HG03460 (cell line): ENCODE results near the gene MAP3K7.
"Not testable (repeated sequence)": the region's sequence is repeated elsewhere in the genome, so short reads cannot be mapped to it uniquely, and the experiment has no call there.

Experiments
- ATAC-seq: cut with Tn5 transposase; IDR thresholded peaks from one replicate; pipeline ENCODE4 v1.9.1; 2021; ENCODE audit not compliant: unreplicated experiment

The MAP3K7 gene

DNA sequence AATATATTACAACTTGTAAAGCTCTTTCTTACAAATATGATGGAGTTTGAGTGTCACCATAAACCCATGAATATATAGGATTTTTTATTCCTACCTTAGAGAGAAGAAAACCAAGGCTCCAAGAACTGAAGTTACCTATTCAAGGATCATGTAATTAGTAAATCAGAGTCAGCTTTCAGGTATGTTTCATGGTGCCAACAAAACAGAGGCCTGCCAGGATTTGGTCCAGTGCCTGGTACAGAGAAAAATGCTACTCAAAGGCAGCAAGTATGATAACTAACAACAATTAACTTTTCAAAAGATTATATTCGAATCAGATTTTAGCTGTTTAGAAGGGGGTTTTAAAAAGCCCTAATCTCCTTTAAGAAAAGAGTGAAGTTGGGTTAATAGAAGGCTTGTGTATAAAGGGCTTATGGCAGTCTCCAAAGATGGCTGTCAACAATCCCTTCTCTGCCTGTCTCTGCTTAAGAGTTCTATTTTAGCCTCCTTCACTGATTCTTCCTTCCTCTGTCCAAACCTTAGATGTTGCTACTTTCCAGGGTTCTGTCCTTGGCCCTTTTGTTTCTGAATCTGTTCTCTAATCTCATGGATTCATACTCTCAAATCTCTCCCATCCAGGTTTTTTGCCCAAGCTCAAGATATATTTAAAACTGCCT, 7.8 kb downstream of the MAP3K7 start:
- no peak for ATAC-seq

DNA sequence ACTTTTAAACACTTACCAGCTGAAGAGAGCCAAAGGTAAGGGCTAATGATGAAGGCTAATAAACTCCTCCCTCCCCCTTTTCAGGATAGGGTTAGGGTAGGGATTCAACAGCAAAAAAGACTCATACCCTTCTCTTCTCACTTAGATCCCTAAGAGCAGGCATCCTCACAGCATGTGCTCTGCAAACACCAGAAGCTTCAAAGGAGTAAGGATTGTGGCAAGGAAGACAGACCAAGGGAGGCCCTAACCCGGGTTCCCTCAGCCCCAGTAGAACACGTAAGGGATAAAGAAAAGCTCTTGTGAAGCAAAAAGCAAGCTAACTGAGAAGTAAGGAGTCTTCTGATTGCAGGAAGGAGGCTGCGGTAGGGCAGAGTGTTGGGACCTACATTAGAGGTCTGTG, 11.6 kb downstream of the MAP3K7 start:
- no peak for ATAC-seq

DNA sequence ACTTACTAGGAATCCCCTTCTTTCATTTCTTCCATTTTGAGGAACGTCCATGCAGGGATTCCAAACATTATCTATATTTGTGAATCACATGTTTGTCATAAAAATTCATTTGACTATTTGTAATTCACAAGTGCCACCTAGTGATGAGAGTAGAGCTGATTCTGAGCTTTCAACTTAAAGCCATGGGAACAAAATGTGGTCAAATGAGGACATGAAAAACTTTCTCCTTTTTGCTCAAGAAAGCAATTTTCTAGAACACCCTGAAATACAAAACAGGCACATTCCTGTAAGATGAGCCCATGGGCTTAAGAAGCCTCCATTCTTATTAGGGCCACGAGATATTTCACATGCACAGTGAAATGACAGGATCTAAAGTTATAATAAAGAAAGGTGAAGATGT, 12.3 kb downstream of the MAP3K7 start:
- ATAC-seq, result no peak

DNA sequence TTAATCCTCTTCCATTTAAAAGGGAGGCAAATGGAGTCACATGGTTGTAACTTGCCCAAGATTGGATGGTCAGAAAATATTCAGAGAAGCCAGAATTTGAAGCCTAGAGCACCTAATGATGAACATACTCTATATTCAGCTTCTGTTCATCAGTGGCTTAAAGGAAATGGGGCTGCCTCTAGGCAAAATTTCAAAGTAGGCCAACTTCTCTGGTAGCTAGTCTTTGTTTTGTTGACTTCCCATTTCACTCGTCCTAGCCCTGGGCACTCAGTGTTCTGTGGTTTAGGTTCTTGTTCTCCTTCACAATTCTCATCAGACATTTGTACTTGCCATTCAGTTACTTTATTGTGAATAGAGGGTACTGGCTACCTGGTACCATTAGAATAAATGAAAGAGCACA, 13.2 kb downstream of the MAP3K7 start:
- no peak for ATAC-seq

DNA sequence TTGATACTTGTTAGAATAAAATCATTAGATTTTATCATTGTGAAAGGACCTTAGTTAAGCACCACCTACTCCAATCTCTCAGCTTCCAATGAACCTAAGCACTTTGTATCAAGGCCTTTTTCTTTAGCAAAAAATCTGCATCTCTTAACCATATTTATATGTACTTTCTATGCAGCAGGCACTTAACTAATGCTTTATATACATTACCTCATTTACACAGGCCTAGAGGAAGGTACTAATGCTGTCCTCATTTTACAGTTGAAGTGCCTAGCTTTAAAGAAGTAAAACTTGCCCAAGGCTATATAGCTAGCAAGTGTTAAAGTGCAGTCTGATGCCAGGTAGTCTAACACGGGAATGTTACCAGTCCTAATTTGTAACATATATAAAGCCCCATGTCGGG, 14.0 kb downstream of the MAP3K7 start:
- no peak for ATAC-seq

DNA sequence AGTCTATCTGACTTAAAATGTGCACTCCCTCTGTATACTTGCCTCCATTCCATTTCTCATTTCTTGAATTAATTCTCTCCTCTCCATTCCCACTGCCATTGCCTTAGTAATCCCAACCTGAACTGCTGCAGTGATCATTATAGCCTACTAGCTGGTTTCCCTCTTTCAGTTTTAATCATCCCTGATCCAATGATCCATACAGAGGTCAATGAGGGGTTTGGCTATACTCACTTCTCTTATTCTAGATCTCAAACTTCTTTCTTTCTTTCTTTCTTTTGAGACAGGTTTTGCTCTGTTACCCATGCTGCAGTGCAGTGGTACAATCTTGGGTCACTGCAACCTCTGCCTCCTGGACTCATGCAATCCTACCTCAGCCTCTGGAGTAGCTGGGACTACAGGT, 17.6 kb downstream of the MAP3K7 start:
- no peak for ATAC-seq

DNA sequence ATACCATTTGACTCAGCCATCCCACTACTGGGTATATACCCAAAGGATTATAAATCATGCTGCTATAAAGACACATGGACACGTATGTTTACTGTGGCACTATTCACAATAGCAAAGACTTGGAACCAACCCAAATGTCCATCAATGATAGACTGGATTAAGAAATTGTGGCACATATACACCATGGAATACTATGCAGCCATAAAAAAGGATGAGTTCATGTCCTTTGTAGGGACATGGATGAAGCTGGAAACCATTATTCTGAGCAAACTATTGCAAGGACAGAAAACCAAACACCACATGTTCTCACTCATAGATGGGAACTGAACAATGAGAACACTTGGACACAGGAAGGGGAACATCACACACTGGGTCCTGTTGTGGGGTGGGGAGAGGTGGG, 19.2 kb downstream of the MAP3K7 start:
- ATAC-seq, result not testable (repeated sequence)

DNA sequence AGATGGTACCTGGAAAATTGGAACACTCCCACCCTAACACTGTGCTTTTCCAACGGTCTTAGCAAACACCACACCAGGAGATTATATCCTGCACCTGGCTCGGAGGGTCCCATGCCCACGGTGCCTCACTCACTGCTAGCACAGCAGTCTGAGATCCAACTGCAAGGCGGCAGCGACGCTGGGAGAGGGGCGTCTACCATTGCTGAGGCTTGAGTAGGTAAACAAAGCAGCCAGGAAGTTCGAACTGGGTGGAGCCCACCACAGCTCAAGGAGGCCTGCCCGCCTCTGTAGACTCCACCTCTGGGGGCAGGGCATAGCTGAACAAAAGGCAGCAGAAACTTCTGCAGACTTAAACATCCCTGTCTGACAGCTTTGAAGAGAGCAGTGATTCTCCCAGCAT, 24.5 kb downstream of the MAP3K7 start:
- not testable (repeated sequence) for ATAC-seq

DNA sequence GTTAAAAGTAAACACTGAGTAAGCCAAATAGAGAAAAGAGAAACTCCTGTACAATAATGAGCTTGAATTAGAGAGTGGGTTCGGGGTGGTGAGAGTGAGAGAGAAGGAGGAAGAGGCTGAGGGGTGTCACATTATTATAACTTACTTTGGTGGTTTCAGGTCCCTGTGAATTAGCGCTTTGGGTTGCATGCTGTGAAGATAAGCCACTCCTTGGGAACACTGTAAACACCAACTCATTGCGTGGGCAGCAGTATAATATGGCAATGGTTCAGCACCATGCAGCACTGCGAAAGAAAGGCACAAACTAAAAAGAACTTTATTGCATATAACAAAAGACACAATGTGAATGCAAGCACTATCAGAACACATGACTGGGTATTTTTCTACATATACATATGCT, 26.9 kb downstream of the MAP3K7 start:
- no peak for ATAC-seq

DNA sequence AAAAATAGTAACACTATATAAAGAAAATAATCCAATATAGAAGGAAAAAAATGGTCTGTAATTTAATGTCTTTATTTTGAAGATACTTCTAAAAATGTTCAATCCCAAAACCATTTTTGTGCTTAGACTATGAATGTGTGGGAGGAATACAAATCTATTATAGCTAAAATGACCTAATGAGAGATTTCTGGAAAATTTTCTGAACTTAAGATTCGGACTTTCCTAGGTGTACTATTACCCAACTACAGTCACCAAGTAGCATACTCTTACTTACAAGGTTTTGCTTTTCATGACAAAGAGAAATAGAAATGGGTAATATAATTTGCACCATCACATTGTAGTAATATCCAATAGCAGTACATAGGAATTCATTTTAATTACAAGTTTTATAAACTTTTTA, 29.9 kb downstream of the MAP3K7 start:
- no peak for ATAC-seq

DNA sequence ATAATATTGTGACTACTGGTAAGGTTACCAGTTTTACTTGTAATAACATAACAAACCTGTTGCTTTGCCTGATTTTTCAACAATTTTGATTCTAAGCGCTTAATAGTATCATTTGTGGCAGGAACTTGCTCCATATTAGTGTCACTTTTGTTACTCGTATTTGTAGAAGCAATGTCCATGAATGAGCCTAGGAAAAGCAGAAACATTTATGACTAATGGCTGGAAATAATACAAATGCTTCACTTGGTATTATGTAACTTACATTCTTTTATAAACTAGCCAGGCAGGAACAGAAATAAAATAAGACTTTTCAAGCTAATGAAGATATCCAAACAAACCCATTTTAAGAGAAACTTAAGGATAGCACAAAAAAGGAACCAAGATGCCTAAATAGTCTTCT, 38.9 kb downstream of the MAP3K7 start:
- ATAC-seq, result no peak

DNA sequence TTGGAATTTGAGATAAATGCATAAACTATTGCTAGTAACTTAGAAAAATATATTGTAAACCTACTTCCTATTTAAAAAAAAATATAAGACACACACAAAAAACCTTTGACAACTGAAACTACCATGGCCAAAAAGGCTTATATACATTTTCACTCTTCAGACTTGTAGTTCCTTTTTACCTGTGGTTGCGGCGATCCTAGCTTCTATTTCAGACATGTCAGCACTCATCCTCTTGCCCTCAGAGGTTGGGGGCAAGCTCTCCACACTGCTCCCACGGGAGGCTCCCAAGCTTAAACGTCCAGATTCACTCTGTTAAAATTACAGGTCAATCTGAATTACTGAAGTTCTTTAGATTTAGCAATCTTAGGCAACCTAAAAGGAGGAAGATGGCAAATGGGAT, 39.8 kb downstream of the MAP3K7 start:
- ATAC-seq, result no peak

DNA sequence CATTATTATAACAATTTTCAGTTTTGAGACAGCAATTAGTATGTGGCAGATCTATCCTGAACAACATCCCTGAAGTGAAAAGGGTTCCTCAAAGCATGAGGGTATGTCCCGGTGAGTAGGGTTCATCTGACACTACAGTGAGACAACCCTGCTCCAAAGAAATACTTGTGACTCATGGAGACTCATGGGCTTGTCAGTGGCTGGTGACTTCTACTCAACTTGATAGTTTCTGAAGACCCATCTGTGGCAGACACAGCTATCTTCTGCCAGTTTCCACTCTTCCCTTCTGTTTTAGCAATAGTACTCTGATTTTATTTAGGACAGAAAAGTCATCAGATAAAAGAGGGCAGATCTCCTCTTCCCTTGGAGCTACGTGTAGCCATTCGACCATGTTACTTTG, 41.4 kb downstream of the MAP3K7 start:
- no peak for ATAC-seq

DNA sequence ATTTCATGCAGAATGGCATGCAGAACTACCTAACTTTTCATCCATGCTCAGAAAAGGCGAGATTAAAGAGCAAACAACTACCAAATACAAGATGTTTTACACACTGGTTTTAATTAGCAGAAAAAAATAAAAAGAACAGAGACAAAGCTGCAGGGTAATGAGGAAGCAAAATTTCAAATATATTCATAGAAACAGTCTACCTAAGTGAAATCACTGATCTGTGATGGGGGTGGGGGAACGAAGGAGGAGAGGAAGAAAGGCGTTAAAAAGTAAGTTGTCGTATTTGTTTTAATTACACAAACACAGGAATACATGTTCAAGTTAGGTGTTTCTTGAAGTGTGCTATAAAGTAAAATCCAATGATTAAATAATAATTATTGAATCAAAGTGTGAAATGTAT, 42.1 kb downstream of the MAP3K7 start:
- ATAC-seq, result no peak

DNA sequence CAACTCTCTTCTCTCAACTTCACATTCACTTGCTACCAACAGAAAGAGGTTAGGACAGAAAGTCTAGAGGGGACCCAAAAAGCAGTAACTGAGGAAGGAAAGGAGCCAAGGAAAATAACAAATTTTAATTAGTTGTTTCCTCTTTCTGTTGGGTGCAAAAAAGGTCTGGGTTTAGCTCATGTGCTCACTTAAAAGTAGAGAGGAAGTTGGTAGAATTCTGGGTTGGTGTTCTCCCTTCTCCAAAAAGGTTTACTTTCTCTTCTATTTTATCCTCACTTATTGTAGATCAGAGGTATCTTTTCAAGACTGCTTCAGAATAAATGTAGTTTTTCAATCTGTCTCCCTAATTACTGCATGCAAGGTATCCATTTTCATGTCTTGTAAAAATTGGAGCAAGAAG, 42.8 kb downstream of the MAP3K7 start:
- no peak for ATAC-seq

DNA sequence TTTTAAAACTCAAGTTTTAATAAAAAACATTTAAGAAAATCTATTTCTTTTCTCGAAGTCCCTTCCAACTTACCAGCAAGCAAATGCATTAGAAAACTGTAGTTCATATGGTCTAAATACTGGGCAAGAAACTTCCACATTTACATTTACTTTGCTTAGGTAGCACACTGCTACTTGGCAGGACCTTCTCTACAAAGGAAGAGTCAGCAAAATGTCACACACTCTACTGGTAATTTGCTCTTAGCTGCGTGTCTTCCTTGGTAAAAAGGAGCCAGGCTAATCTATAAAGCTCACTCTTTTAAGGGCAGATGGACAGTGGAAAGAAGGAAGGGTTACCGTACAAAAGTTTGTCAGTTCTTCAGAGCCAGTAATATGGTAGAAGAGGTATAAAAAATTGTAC, 45.7 kb downstream of the MAP3K7 start:
- ATAC-seq, result no peak

DNA sequence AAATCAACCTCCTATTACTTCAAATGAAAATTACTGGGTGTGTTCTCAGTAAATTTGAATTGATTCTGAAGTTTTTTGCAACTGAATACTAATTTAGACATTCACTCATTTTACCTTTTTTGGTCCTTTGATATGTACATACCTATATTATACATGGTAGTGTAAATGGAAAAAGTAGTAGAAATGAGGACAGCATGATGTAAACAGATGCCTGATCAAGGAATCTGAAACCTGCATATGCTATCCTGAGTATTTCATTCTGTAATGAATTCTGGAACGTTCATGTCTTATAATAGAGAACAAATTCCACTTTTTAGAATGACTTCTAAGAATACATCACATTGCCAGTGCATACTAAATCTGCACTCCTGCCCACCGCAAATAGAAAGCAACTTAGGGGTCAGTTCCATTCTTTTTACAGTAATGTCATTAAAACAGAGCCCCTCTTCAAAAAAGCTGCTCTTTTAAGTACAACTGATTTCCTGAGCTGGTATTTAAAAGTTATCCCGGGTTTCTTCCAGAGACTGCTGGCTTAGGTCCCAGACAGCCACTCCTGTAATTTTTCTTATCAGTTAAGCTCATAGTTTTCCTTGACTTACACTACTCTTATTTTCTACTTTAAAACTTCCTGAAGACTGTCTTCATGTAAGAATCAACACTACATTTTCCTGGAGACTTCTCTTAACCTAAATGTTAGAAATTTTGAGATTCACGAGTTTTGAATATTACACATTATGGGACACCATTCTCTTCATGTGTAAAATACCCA, 48.4 kb downstream of the MAP3K7 start:
- no peak for ATAC-seq

DNA sequence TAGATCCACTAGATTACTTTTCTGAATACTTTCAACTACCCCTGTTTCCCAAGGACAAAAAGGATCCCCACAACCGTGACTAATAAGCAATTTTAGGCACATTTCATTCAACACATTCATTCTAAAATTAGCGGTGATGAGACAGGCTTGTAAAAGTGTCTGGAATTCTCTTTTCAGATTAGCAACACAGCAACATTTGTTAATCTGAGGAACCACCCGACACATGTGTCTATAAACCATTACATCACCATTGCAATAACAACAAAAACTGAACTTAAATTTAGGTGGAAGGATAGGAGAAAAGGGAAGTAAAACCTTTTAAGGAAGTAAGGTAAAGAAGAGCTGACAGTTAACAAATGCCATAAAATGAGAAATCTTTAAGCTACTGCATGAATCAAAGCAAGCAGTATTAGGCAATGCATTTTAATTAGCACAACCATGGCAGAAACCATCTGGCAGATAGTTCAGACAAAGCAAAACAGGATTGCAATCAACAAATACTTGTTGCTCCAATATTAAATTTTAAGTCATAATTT, 49.1 kb downstream of the MAP3K7 start:
- peak; percentile 64 for ATAC-seq

DNA sequence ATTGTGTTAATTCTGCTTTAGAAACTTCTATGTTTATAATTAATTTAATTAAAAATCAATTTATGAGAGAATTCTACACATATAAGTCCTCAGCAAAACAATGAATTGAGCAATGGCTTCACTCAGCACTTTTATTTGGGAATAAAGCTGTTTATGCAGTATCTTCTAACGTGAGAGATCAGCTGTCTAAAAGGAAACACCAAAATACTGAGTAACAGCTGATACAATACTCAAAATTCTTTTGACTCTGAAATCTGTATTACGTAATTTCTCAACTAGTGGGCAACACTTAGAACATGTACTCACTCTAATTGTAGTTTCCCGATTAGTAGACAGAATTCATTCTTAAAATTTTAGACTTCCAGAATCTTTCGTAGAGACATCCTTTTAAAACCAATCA, 49.8 kb downstream of the MAP3K7 start:
- ATAC-seq, result no peak

DNA sequence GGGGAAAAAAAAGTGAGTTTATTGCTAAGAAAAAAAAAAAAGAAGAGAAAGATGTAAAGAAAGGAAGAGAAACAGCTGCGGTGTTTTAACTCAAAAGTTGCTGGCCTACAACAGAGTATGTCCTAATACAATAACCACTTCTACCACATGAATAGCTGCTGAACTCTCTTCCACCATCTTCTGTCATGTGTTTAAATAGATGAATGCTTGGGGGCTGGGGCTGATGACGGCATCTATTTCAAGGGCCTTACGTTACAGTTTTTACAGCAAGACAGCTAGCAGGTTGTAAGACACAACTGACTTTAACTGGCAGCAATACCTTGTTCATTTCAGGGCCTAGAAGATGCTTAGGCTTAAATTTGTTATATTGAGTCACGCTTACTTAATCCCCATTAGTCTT, 50.4 kb downstream of the MAP3K7 start:
- ATAC-seq, result no peak

DNA sequence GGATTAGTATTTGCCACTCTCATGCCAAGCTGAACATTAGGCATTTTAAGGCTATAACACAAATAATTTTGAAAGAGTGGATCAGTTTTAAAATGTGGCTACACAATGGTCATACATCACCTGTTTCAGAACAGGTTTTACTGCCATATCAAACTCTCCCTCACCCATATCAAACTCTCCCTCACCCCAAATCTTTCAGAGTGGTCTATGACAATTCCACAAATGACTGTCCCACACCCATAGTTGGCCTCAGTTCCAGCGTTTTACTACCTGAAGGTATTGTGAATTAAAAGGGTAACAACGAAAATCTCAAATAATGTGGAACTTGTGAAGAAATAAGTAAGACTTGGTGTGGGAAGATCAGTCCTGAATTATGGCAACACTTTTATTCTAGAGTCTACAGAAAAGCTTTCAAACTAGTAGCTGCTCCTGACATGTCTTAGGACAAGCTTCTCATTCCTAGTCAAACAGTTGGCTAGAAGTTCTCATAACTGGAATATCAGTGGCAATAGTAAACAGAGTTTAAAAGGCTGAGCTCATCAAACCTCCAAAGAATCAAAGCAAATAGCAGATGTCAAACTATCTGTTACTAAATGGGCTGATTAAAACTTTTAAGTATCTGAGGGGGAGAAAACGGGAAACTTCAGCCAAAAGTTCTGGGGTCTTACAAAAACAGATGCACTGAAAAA, 52.4 kb downstream of the MAP3K7 start:
- no peak for ATAC-seq
